H1 (cell line): ENCODE measurements around the gene FOXI1. TPM values are rescaled to one million over a fixed set of nuclear protein-coding genes. Genes with fewer than 3 reads are reported as not detected.

Source experiments
- CTCF ChIA-PET: fragments of 300-600 bp; sonication (Branson Sonifier 250); formaldehyde crosslinking; loops from one replicate; lab custom pipeline; 2021; ENCODE audit not compliant: partially characterized antibody; lab: Charles Lee
- POLR2A ChIA-PET: fragments of 300-600 bp; sonication (Branson Sonifier 250); formaldehyde crosslinking; loops from one replicate; lab custom pipeline; 2021; ENCODE audit warnings: inconsistent platforms; ENCODE audit not compliant: partially characterized antibody; lab: Charles Lee
- DNase-seq, 2 experiments: peaks; one replicate each; pipeline versions ENCODE4 v3.0.0 to v3.0.0-alpha.2; 2010 to 2022; ENCODE audit warnings: low spot score in 2 of 2, low read depth in 1 of 2, mixed read lengths in 1 of 2
- FAIRE-seq: peaks from 2 replicates; lab custom pipeline; 2011; peaks lifted over from hg19 to GRCh38; lab: Jason Lieb, UNC
- H2AFZ ChIP-seq: 2 replicates; pipeline ENCODE4 v1.8.1; 2012; ENCODE audit warnings: low read length, inconsistent platforms
- H2AK5ac ChIP-seq: 2 replicates; pipeline ENCODE4 v1.6.1; 2013; ENCODE audit warnings: low read depth, low read length
- H2BK120ac ChIP-seq: replicated peaks from 2 replicates; pipeline ENCODE3; 2013; ENCODE audit warnings: low read depth, low read length, inconsistent platforms
- H2BK12ac ChIP-seq: 2 replicates; pipeline ENCODE4 v1.6.1; 2013; ENCODE audit warnings: low read depth, low read length
- H2BK15ac ChIP-seq: 2 replicates; pipeline ENCODE4 v1.6.1; 2013; ENCODE audit warnings: low read length
- H2BK20ac ChIP-seq: 2 replicates; pipeline ENCODE4 v1.6.1; 2013; ENCODE audit warnings: low read length
- H2BK5ac ChIP-seq: 2 replicates; pipeline ENCODE4 v1.6.1; 2013; ENCODE audit warnings: low read depth, low read length
- H3K14ac ChIP-seq: 2 replicates; pipeline ENCODE4 v1.6.1; 2013; ENCODE audit warnings: inconsistent platforms; ENCODE audit not compliant: insufficient read length
- H3K18ac ChIP-seq: 2 replicates; pipeline ENCODE4 v1.6.1; 2013; ENCODE audit warnings: low read length; ENCODE audit errors: extremely low read depth
- H3K23ac ChIP-seq: 2 replicates; pipeline ENCODE4 v1.6.1; 2013; ENCODE audit warnings: inconsistent platforms; ENCODE audit not compliant: insufficient read length
- H3K23me2 ChIP-seq: 2 replicates; pipeline ENCODE4 v1.6.1; 2013; ENCODE audit warnings: low read depth, low read length
- H3K27ac ChIP-seq: 2 replicates; pipeline ENCODE4 v1.6.1; 2011; ENCODE audit warnings: low read depth, low read length, inconsistent platforms
- H3K27me3 ChIP-seq, 4 experiments: replicated peaks in 1 of 4; 1 replicate in 1 of 4; 2 replicates in 3 of 4; pipeline versions ENCODE4 v1.6.1 to v1.8.1; 2011 to 2013; ENCODE audit warnings: low read length in 3 of 4, mild to moderate bottlenecking in 3 of 4, inconsistent platforms in 2 of 4, mixed read lengths in 2 of 4, moderate library complexity in 1 of 4; ENCODE audit not compliant: control insufficient read depth in 3 of 4, insufficient read depth in 3 of 4; ENCODE audit errors: extremely low read depth in 1 of 4
- H3K36me3 ChIP-seq, 4 experiments: 2 replicates each; pipeline versions ENCODE4 v1.6.1 to v1.8.1; 2011 to 2013; ENCODE audit warnings: mild to moderate bottlenecking in 4 of 4, low read length in 3 of 4, moderate library complexity in 2 of 4, control low read depth in 1 of 4, inconsistent platforms in 1 of 4; ENCODE audit not compliant: insufficient read depth in 4 of 4, control insufficient read depth in 2 of 4
- H3K4ac ChIP-seq: replicated peaks from 2 replicates; pipeline ENCODE3; 2013; ENCODE audit warnings: low read length, low read depth, mixed read lengths, inconsistent platforms; ENCODE audit not compliant: insufficient read length
- H3K4me1 ChIP-seq, 4 experiments: replicated peaks in 1 of 4; 1 replicate in 1 of 4; 2 replicates in 3 of 4; pipeline versions ENCODE4 v1.6.1 to v1.8.1; 2011 to 2013; ENCODE audit warnings: low read length in 3 of 4, inconsistent platforms in 2 of 4, mixed read lengths in 1 of 4; ENCODE audit not compliant: insufficient read depth in 4 of 4, control insufficient read depth in 3 of 4
- H3K4me2 ChIP-seq, 2 experiments: 2 replicates each; pipeline versions ENCODE4 v1.6.1 to v1.8.1; 2011 to 2013; ENCODE audit warnings: low read depth in 2 of 2, low read length in 2 of 2, control low read depth in 1 of 2, inconsistent platforms in 1 of 2, mild to moderate bottlenecking in 1 of 2; ENCODE audit not compliant: insufficient read depth in 1 of 2
- H3K4me3 ChIP-seq, 4 experiments: fragments of 200-600, 300-600 bp in 1 of 4; sonication (generic), shearing (Covaris generic), sonication (Bioruptor Twin) in 1 of 4; 2 replicates each; pipeline versions ENCODE4 v1.5.1 to v1.8.1; 2011 to 2016; ENCODE audit warnings: low read length in 4 of 4, low read depth in 3 of 4, control low read depth in 2 of 4, inconsistent platforms in 2 of 4, mild to moderate bottlenecking in 2 of 4, mixed read lengths in 1 of 4, moderate library complexity in 1 of 4; ENCODE audit not compliant: insufficient read depth in 2 of 4; ENCODE audit errors: extremely low read depth in 1 of 4
- H3K56ac ChIP-seq: replicated peaks from 2 replicates; pipeline ENCODE3; 2013; ENCODE audit warnings: low read depth, mild to moderate bottlenecking, mixed read lengths, low read length, inconsistent platforms; ENCODE audit not compliant: insufficient read length
- H3K79me1 ChIP-seq: 2 replicates; pipeline ENCODE4 v1.6.1; 2013; ENCODE audit warnings: low read depth, low read length, control low read depth
- H3K79me2 ChIP-seq, 2 experiments: 2 replicates each; pipeline versions ENCODE4 v1.6.1 to v1.8.1; 2012 to 2013; ENCODE audit warnings: low read length in 2 of 2, mild to moderate bottlenecking in 2 of 2, inconsistent platforms in 1 of 2; ENCODE audit not compliant: insufficient read depth in 2 of 2, control insufficient read depth in 1 of 2
- H3K9ac ChIP-seq, 4 experiments: replicated peaks in 1 of 4; 1 replicate in 1 of 4; 2 replicates in 3 of 4; pipeline versions ENCODE4 v1.6.1 to v1.8.1; 2011 to 2013; ENCODE audit warnings: low read depth in 3 of 4, low read length in 3 of 4, control low read depth in 2 of 4, mild to moderate bottlenecking in 2 of 4, moderate library complexity in 2 of 4, inconsistent platforms in 1 of 4; ENCODE audit errors: extremely low read depth in 1 of 4
- H3K9me3 ChIP-seq, 2 experiments: 2 replicates each; pipeline versions ENCODE4 v1.6.1 to v1.8.1; 2012 to 2013; ENCODE audit warnings: mild to moderate bottlenecking in 2 of 2, moderate library complexity in 2 of 2, control low read depth in 1 of 2, inconsistent platforms in 1 of 2, low read depth in 1 of 2, low read length in 1 of 2, mixed read lengths in 1 of 2; ENCODE audit not compliant: insufficient read depth in 2 of 2
- H4K20me1 ChIP-seq, 2 experiments: replicated peaks in 1 of 2; 2 replicates each; pipeline versions ENCODE3 to v1.8.1; 2011 to 2013; ENCODE audit warnings: inconsistent platforms in 2 of 2, low read length in 2 of 2, mild to moderate bottlenecking in 1 of 2; ENCODE audit not compliant: insufficient read depth in 2 of 2, control insufficient read depth in 1 of 2
- H4K5ac ChIP-seq: 2 replicates; pipeline ENCODE4 v1.6.1; 2013; ENCODE audit warnings: low read length, low read depth, mixed read lengths, inconsistent platforms; ENCODE audit not compliant: insufficient read length
- H4K8ac ChIP-seq: 2 replicates; pipeline ENCODE4 v1.8.0; 2013; ENCODE audit warnings: mild to moderate bottlenecking, moderate library complexity, low read length, inconsistent platforms; ENCODE audit not compliant: insufficient read depth; ENCODE audit errors: extremely low read depth
- H4K91ac ChIP-seq: replicated peaks from 2 replicates; pipeline ENCODE3; 2013; ENCODE audit warnings: low read length, mixed read lengths, inconsistent platforms; ENCODE audit not compliant: insufficient read length
- polyA plus RNA-seq, 7 experiments: library from polyadenylated mRNA; depleted of rRNA in 3 of 7; stranded (reverse) in 5 of 7; unstranded in 2 of 7; fragments of >200 nt in 5 of 7; fragments of 200-250 nt in 2 of 7; gene quantifications; 1 replicate in 5 of 7; 2 replicates in 1 of 7; 4 replicates in 1 of 7; pipeline versions ENCODE4 v1.2.1 to v1.2.3, GENCODE V29; 2011 to 2013; ENCODE audit warnings: missing spikeins in 2 of 7, mixed read lengths in 2 of 7
- total RNA-seq: library from RNA; stranded (reverse); fragmentation: NEBNext Ultra II Directional; extraction: Animal tissue kit (Norgen Biotek cat#: 25700); gene quantifications from 2 replicates; pipeline ENCODE4 v1.2.1, GENCODE V29; 2021
- TF ChIP-seq, protein P1 (sequence below): IDR thresholded peaks from 2 replicates; pipeline ENCODE4 v1.6.1; 2012; ENCODE audit warnings: low read length, inconsistent platforms

Gene FOXI1
- total and polyA plus RNA-seq, 2 of the 8 experiments (the other 6 are each of a cell fraction or from before 2014, with no cell fraction given): not detected

DNA sequence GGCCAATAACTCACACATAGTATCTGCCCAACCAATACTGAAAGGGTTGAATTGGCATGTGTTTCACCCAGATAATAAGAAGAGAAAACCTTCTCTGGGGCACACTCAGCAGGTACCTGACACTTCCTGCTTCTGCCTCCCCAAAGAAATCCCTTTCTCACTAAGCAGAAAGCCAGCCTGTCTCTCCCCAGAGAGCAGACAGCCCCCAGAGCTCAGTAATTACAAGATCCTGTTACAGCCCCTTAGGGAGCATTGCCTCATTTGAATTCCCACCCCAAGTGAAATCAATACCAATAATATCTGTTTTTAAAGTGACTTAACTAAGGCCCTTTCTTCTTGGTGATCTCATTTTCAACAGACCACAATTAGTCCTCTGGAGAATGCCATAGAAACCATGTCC, 38.5 kb upstream of the FOXI1 start:
- Histone ChIP-seq H3K56ac (no peak overlapping the region), H3K23me2 (no peaks in the 10 kb centered on the region), H3K4ac (no peak overlapping the region), H3K4me2 (no peak overlapping the region), H4K8ac (no peak overlapping the region), H4K5ac (no peak overlapping the region), H4K20me1 (no peaks in the 10 kb centered on the region), H2BK5ac (no peak overlapping the region), H2BK15ac (no peak overlapping the region), H3K79me2 (no peaks in the 10 kb centered on the region), H3K36me3 (no peaks in the 10 kb centered on the region), H2AK5ac (no peak overlapping the region), H3K27me3 (no peaks in the 10 kb centered on the region), H2BK12ac (no peak overlapping the region), H3K9ac (no peak overlapping the region), H4K91ac (no peak overlapping the region), H3K4me3 (no peak overlapping the region), H2AFZ (no peak overlapping the region), H3K23ac (no peak overlapping the region), H2BK120ac (no peak overlapping the region), H3K18ac (no peak overlapping the region), H3K79me1 (no peaks in the 10 kb centered on the region), H3K27ac (no peak overlapping the region), H3K14ac (no peak overlapping the region), H2BK20ac (no peak overlapping the region), H3K4me1 (no peaks in the 10 kb centered on the region), H3K9me3 (no peaks in the 10 kb centered on the region)
- ChIA-PET POLR2A (no interaction called here), CTCF (interaction anchor here (0.6 to 2.9 kb wide), 3 partner anchors 24 to 86 kb away, joined by 3 to 10 read pairs (median 3); partner anchors contain the start of gene INSYN2B)
- TF ChIP-seq, protein P1, sequence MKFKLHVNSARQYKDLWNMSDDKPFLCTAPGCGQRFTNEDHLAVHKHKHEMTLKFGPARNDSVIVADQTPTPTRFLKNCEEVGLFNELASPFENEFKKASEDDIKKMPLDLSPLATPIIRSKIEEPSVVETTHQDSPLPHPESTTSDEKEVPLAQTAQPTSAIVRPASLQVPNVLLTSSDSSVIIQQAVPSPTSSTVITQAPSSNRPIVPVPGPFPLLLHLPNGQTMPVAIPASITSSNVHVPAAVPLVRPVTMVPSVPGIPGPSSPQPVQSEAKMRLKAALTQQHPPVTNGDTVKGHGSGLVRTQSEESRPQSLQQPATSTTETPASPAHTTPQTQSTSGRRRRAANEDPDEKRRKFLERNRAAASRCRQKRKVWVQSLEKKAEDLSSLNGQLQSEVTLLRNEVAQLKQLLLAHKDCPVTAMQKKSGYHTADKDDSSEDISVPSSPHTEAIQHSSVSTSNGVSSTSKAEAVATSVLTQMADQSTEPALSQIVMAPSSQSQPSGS: no peak
- FAIRE-seq (no peak), DNase-seq (no peak)
